Testis (tissue), 3 donors: ENCODE data around the gene SIRT5. TPM values are rescaled to one million over a fixed set of nuclear protein-coding genes. Genes with fewer than 3 reads are reported as not detected.

Experiments used
- DNase-seq: peaks from one replicate; pipeline ENCODE4 v3.0.0-alpha.2; 2019
- H3K27ac ChIP-seq, 2 donors: fragments of 200-600 bp; sonication (generic); one replicate each; pipeline ENCODE4 v1.5.1; 2019
- H3K27me3 ChIP-seq: fragments of 200-600 bp; sonication (generic); one replicate; pipeline ENCODE4 v1.5.1; 2019
- H3K36me3 ChIP-seq: fragments of 200-600 bp; sonication (generic); one replicate; pipeline ENCODE4 v1.5.1; 2017; ENCODE audit warnings: low read depth; ENCODE audit errors: missing control alignments
- H3K4me1 ChIP-seq: fragments of 200-600 bp; sonication (generic); one replicate; pipeline ENCODE4 v1.5.1; 2019
- H3K4me3 ChIP-seq, 2 donors: fragments of 200-600 bp; sonication (generic); one replicate each; pipeline ENCODE4 v1.5.1; 2017 to 2019
- H3K9me3 ChIP-seq: fragments of 200-600 bp; sonication (generic); one replicate; pipeline ENCODE4 v1.5.1; 2017
- CTCF ChIP-seq, 3 experiments: fragments of 450-650 bp in 2 of 3; fragments of 200-600 bp in 1 of 3; sonication (generic) in 1 of 3; IDR thresholded peaks; one replicate each; pipeline ENCODE4 v1.5.1; 2016 to 2019; ENCODE audit warnings: antibody characterized with exemption in 3 of 3, mild to moderate bottlenecking in 2 of 3, moderate library complexity in 1 of 3
- POLR2A ChIP-seq: fragments of 450-650 bp; IDR thresholded peaks from one replicate; pipeline ENCODE4 v1.6.1; 2017; ENCODE audit warnings: antibody characterized with exemption, mild to moderate bottlenecking, moderate library complexity
- WGBS, 2 donors: methylation state at CpG; one replicate each; pipeline ENCODE4 v1.1.5; 2018; 5-methylcytosine and 5-hydroxymethylcytosine counted together
- intact Hi-C: fragments of 100-400 bp; cut with DNase I; formaldehyde crosslinking; loops from one replicate; pipeline ENCODE4 v1.15.1; 2023; ENCODE audit warnings: low total_unique reads
- polyA plus RNA-seq: library from polyadenylated mRNA; stranded (reverse); fragments of 350-450 nt; fragmentation: Illumina TruSeq; extraction: RNeasy Lipid Tissue Mini Kit (QIAGEN cat#74804); gene quantifications from one replicate; pipeline ENCODE4 v1.2.3, GENCODE V29; 2014; ENCODE audit warnings: low read depth, low replicate concordance; ENCODE audit not compliant: insufficient read depth
- total RNA-seq, 2 donors: library from RNA; depleted of rRNA; stranded (reverse); fragments of >200 nt; gene quantifications; one replicate each; pipeline ENCODE4 v1.2.3, GENCODE V29; 2016

Gene SIRT5
- total and polyA plus RNA-seq, 3 donors from 2014 or later = 11.2 to 22.1 (median 15.7) TPM

- intact Hi-C loops = no loop called here
- H3K4me1 ChIP-seq = no peaks in the 10 kb centered on the region
- H3K9me3 ChIP-seq = no peaks in the 10 kb centered on the region
- DNase-seq = no peak
- H3K4me3 ChIP-seq = no peak overlapping the region
- H3K27ac ChIP-seq = no peak overlapping the region
- no peaks in the 10 kb centered on the region for H3K36me3 ChIP-seq
- WGBS, 2 donors = 82 to 86% methylated on average over 9 of the region's 9 CpGs
- no peaks in the 10 kb centered on the region for H3K27me3 ChIP-seq
- TF ChIP-seq POLR2A (no peak), CTCF (IDR thresholded peaks at IDR 0.05) (no peak)
Measured at GRCh38 chr6:13589801-13590200, 15.4 kb downstream of the SIRT5 start.

GRCh38 chr6:13590574-13591153 is 16.3 kb downstream of the SIRT5 start:
- DNase-seq = no peak
- Histone ChIP-seq H3K27me3 (no peaks in the 10 kb centered on the region), H3K4me1 (no peaks in the 10 kb centered on the region), H3K4me3 (no peak overlapping the region), H3K9me3 (no peaks in the 10 kb centered on the region), H3K27ac (no peak overlapping the region), H3K36me3 (no peaks in the 10 kb centered on the region)
- WGBS, 2 donors = 67 to 92% methylated on average over 1 of the region's 1 CpG
- intact Hi-C loops = no loop called here
- TF ChIP-seq CTCF (IDR thresholded peaks at IDR 0.05) (no peak), POLR2A (no peak)

- H3K27ac ChIP-seq = no peak overlapping the region
- no peak for TF ChIP-seq CTCF (IDR thresholded peaks at IDR 0.05)
- no peak for TF ChIP-seq POLR2A
- 94 to 96% methylated on average over 19 to 21 of the region's 21 CpGs for WGBS, 2 donors
- intact Hi-C loops = no loop called here
- H3K9me3 ChIP-seq = no peaks in the 10 kb centered on the region
- H3K4me1 ChIP-seq = no peaks in the 10 kb centered on the region
- H3K27me3 ChIP-seq = no peaks in the 10 kb centered on the region
- no peak for DNase-seq
- H3K36me3 ChIP-seq = no peaks in the 10 kb centered on the region
- H3K4me3 ChIP-seq = no peak overlapping the region
Measured at GRCh38 chr6:13591205-13591921, 17.0 kb downstream of the SIRT5 start.

GRCh38 chr6:13593103-13593502 is 18.7 kb downstream of the SIRT5 start:
- H3K4me3 ChIP-seq = no peak overlapping the region
- 85 to 88% methylated on average over 6 of the region's 6 CpGs for WGBS, 2 donors
- no peaks in the 10 kb centered on the region for H3K4me1 ChIP-seq
- no peaks in the 10 kb centered on the region for H3K9me3 ChIP-seq
- no peak for DNase-seq
- H3K27me3 ChIP-seq = no peaks in the 10 kb centered on the region
- TF ChIP-seq POLR2A = no peak
- no peak for TF ChIP-seq CTCF (IDR thresholded peaks at IDR 0.05)
- intact Hi-C loops = no loop called here
- H3K27ac ChIP-seq = no peak overlapping the region
- H3K36me3 ChIP-seq = no peaks in the 10 kb centered on the region

GRCh38 chr6:13593720-13594119 is 19.3 kb downstream of the SIRT5 start:
- WGBS, 2 donors = 81 to 91% methylated on average over 6 of the region's 6 CpGs
- no peak for TF ChIP-seq POLR2A
- TF ChIP-seq CTCF (IDR thresholded peaks at IDR 0.05) = no peak
- no peak overlapping the region for H3K4me3 ChIP-seq
- intact Hi-C loops = no loop called here
- DNase-seq = no peak
- no peaks in the 10 kb centered on the region for H3K9me3 ChIP-seq
- H3K27ac ChIP-seq = no peak overlapping the region
- no peaks in the 10 kb centered on the region for H3K36me3 ChIP-seq
- H3K27me3 ChIP-seq = no peaks in the 10 kb centered on the region
- no peaks in the 10 kb centered on the region for H3K4me1 ChIP-seq
